Fibroblast of lung (primary cell): ENCODE measurements around the gene IGSF9B. TPM values are rescaled to one million over a fixed set of nuclear protein-coding genes. Genes with fewer than 3 reads are reported as not detected.
A peak's percentile ranks its signal among the peaks of the same experiment; 100 is the strongest.

Source experiments
- DNase-seq, 2 donors: peaks; one replicate each; pipeline versions ENCODE4 v3.0.0 to v3.0.0-alpha.2; 2010; ENCODE audit warnings: low read depth in 2 of 2
- H2AFZ ChIP-seq: 2 replicates; pipeline ENCODE4 v1.5.1; 2012; ENCODE audit warnings: low read length, control low read depth, inconsistent platforms
- H3K27ac ChIP-seq: 2 replicates; pipeline ENCODE4 v1.5.1; 2011; ENCODE audit warnings: low read length, control low read depth; ENCODE audit not compliant: insufficient read depth
- H3K27me3 ChIP-seq: 2 replicates; pipeline ENCODE4 v1.5.1; 2011; ENCODE audit warnings: mild to moderate bottlenecking, low read length; ENCODE audit not compliant: control insufficient read depth, insufficient read depth
- H3K36me3 ChIP-seq: 2 replicates; pipeline ENCODE4 v1.5.1; 2011; ENCODE audit warnings: low read length; ENCODE audit not compliant: control insufficient read depth, insufficient read depth
- H3K4me1 ChIP-seq: 2 replicates; pipeline ENCODE4 v1.5.1; 2011; ENCODE audit warnings: low read length; ENCODE audit not compliant: control insufficient read depth, insufficient read depth; ENCODE audit errors: extremely low read depth
- H3K4me2 ChIP-seq: 2 replicates; pipeline ENCODE4 v1.5.1; 2011; ENCODE audit warnings: low read length, control low read depth; ENCODE audit not compliant: insufficient read depth; ENCODE audit errors: extremely low read depth
- H3K4me3 ChIP-seq, 4 experiments: fragments of 200-600 bp in 1 of 4; sonication (generic) in 1 of 4; replicated peaks in 1 of 4; 2 replicates each; pipeline ENCODE4 v1.5.1; 2011 to 2016; ENCODE audit warnings: low read length in 4 of 4, low read depth in 3 of 4, mild to moderate bottlenecking in 3 of 4, control low read depth in 2 of 4, inconsistent platforms in 1 of 4, mixed read lengths in 1 of 4; ENCODE audit not compliant: insufficient read depth in 1 of 4; ENCODE audit errors: control extremely low read depth in 1 of 4
- H3K79me2 ChIP-seq: 2 replicates; pipeline ENCODE4 v1.5.1; 2012; ENCODE audit warnings: mild to moderate bottlenecking, low read length, inconsistent platforms; ENCODE audit not compliant: control insufficient read depth, insufficient read depth
- H3K9ac ChIP-seq: 2 replicates; pipeline ENCODE4 v1.5.1; 2011; ENCODE audit warnings: mild to moderate bottlenecking, low read length, control low read depth; ENCODE audit not compliant: insufficient read depth
- H3K9me3 ChIP-seq: 2 replicates; pipeline ENCODE4 v1.5.1; 2012; ENCODE audit warnings: low read depth, low read length; ENCODE audit not compliant: control insufficient read depth, insufficient read depth
- H4K20me1 ChIP-seq: 2 replicates; pipeline ENCODE4 v1.5.1; 2011; ENCODE audit warnings: low read length; ENCODE audit not compliant: control insufficient read depth, insufficient read depth; ENCODE audit errors: extremely low read depth
- EZH2 ChIP-seq: IDR thresholded peaks from 2 replicates; pipeline ENCODE4 v1.5.1; 2012; ENCODE audit warnings: low read length, control low read depth, mild to moderate bottlenecking; ENCODE audit errors: missing control alignments
- polyA plus RNA-seq, 2 donors: library from polyadenylated mRNA; depleted of rRNA in 1 of 2; stranded (reverse) in 1 of 2; unstranded in 1 of 2; fragments of >200 nt; gene quantifications; 2 replicates each; pipeline ENCODE4 v1.2.1, GENCODE V29; 2011 to 2012; ENCODE audit warnings: missing spikeins in 1 of 2
- total RNA-seq: library from RNA; depleted of rRNA; stranded (reverse); fragments of >200 nt; gene quantifications from 2 replicates; pipeline ENCODE4 v1.2.1, GENCODE V29; 2014
- TF ChIP-seq, protein P1 (sequence below), 2 donors: IDR thresholded peaks in 1 of 2; conservative IDR thresholded peaks in 1 of 2; 1 replicate in 1 of 2; 2 replicates in 1 of 2; pipeline ENCODE4 v1.5.1; 2011 to 2012; ENCODE audit warnings: low read length in 2 of 2, control low read depth in 1 of 2, inconsistent platforms in 1 of 2, low read depth in 1 of 2, mild to moderate bottlenecking in 1 of 2

The IGSF9B gene
- total and polyA plus RNA-seq, 2 donors (not counting 1 experiment from before 2014, with no cell fraction given), result under 0.01 TPM; not detected in 1

DNA sequence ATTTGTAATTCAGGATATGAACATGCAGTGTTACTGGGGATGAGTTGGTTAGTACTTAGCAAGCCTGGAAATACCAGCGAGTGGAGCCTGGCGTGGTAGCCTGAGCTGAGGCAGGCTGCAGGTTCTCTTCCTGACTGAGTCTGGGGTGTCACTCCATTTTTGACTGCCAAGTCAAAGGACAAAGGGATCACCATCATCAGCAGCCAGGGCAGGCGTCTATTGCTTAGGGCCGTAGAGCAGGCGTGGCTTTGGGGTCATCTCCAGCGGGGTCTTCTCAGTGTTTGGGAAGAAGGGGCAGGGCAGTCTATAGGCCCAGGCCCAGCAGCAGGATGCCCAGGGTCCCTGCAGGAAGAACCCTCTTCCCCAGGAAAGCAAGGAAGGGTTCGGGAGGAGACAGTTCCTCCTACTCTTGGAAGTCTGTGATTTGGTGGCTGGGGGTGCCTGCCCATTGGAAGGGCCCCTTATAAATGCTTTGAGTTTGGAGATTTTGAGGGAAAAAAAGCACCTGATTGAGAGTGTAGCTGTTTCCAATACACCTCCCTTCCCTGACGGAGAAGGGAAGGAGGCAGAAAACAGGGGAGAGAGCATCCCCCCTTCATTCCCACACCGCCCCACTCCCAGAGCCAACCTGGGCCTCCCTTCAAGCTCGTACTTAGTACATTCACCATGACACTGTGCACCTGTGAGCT is 60.0 kb downstream of the IGSF9B start:
- Histone ChIP-seq H3K4me2 (no peak overlapping the region), H2AFZ (no peak overlapping the region), H3K9me3 (no peaks in the 10 kb centered on the region), H3K4me1 (no peaks in the 10 kb centered on the region), H3K36me3 (no peaks in the 10 kb centered on the region), H3K9ac (no peak overlapping the region), H3K27me3 (no peaks in the 10 kb centered on the region), H3K79me2 (no peaks in the 10 kb centered on the region), H3K27ac (no peak overlapping the region), H4K20me1 (no peaks in the 10 kb centered on the region), H3K4me3 (no peak overlapping the region)
- no peak for DNase-seq
- TF ChIP-seq EZH2, result no peak
- TF ChIP-seq, protein P1, sequence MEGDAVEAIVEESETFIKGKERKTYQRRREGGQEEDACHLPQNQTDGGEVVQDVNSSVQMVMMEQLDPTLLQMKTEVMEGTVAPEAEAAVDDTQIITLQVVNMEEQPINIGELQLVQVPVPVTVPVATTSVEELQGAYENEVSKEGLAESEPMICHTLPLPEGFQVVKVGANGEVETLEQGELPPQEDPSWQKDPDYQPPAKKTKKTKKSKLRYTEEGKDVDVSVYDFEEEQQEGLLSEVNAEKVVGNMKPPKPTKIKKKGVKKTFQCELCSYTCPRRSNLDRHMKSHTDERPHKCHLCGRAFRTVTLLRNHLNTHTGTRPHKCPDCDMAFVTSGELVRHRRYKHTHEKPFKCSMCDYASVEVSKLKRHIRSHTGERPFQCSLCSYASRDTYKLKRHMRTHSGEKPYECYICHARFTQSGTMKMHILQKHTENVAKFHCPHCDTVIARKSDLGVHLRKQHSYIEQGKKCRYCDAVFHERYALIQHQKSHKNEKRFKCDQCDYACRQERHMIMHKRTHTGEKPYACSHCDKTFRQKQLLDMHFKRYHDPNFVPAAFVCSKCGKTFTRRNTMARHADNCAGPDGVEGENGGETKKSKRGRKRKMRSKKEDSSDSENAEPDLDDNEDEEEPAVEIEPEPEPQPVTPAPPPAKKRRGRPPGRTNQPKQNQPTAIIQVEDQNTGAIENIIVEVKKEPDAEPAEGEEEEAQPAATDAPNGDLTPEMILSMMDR (conservative IDR thresholded peaks at IDR 0.05 in 1 of 2, IDR thresholded peaks at IDR 0.05 in 1 of 2; ENCODE audit: low read depth in 1 of 2, low read length in 2 of 2), result no peak

DNA sequence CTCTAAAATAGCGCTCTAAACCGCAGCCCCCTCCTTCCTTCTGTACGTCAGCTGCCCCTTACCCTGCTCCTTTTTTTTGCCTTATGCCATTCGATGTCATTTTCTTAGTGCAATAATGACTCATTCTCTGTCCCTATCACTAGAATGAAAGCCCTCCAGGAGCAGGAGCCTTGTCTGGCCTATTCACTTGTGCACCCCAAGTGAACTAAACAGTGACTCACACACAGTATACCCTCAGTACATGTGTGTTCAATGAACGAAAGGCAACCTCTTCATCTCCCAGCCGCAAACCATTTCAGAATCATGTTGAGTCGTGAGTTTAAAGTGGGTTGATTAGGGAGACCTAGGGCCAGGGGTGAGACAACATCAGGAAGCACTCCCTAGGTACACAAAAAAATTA is 60.7 kb downstream of the IGSF9B start:
- no peak overlapping the region for H3K4me3 ChIP-seq
- no peaks in the 10 kb centered on the region for H4K20me1 ChIP-seq
- H3K4me2 ChIP-seq, result no peak overlapping the region
- no peaks in the 10 kb centered on the region for H3K36me3 ChIP-seq
- no peak overlapping the region for H3K27ac ChIP-seq
- H3K9ac ChIP-seq, result no peak overlapping the region
- TF ChIP-seq, protein P1 (conservative IDR thresholded peaks at IDR 0.05 in 1 of 2, IDR thresholded peaks at IDR 0.05 in 1 of 2; ENCODE audit: low read depth in 1 of 2, low read length in 2 of 2), result no peak
- TF ChIP-seq EZH2, result no peak
- H3K27me3 ChIP-seq, result no peaks in the 10 kb centered on the region
- no peaks in the 10 kb centered on the region for H3K79me2 ChIP-seq
- DNase-seq, result peak in 1 of 2 donors; percentile 2
- no peaks in the 10 kb centered on the region for H3K4me1 ChIP-seq
- no peaks in the 10 kb centered on the region for H3K9me3 ChIP-seq
- H2AFZ ChIP-seq, result no peak overlapping the region

DNA sequence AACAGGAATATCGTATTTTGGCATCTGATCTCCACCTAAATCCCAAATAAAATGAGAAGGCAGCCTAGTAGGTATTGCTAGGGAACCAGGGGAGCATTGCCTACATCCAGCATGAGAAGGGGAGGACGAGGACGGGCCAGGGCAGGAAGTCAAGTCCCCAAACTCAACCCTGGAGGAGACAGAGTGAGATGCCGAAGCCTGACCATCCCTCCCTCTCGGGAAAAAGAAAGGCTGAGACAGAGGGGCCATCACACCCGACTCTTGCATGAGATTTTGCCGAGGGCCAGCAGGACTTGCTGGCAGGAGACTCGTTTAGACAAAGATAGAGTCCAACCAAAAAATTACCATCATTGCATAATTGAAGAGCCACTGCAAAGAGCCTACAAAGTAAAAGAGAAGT is 61.2 kb downstream of the IGSF9B start:
- Histone ChIP-seq H3K36me3 (no peaks in the 10 kb centered on the region), H3K79me2 (no peaks in the 10 kb centered on the region), H3K27ac (no peak overlapping the region), H3K27me3 (no peaks in the 10 kb centered on the region), H3K9me3 (no peaks in the 10 kb centered on the region), H3K4me2 (no peak overlapping the region), H3K4me1 (no peaks in the 10 kb centered on the region), H4K20me1 (no peaks in the 10 kb centered on the region), H3K4me3 (no peak overlapping the region), H3K9ac (no peak overlapping the region), H2AFZ (no peak overlapping the region)
- no peak for TF ChIP-seq EZH2
- TF ChIP-seq, protein P1 (conservative IDR thresholded peaks at IDR 0.05 in 1 of 2, IDR thresholded peaks at IDR 0.05 in 1 of 2; ENCODE audit: low read depth in 1 of 2, low read length in 2 of 2), result no peak
- DNase-seq, result no peak
